Progenitor cell of endocrine pancreas (in vitro differentiated cells): Measurements from ENCODE around the gene DMWD. TPM values are rescaled to one million over a fixed set of nuclear protein-coding genes. Genes with fewer than 3 reads are reported as not detected.
"Not testable (repeated sequence)": the region's sequence is repeated elsewhere in the genome, so short reads cannot be mapped to it uniquely, and the experiment has no call there.

Experiments
- DNase-seq: peaks from one replicate; pipeline ENCODE4 v3.0.0; 2021; ENCODE audit warnings: low spot score; ENCODE audit not compliant: unreplicated experiment
- H3K27ac Mint-ChIP-seq: 2 replicates; pipeline ENCODE4 v1.8.0; 2021; ENCODE audit warnings: mild to moderate bottlenecking, moderate library complexity, mixed read lengths
- H3K27me3 Mint-ChIP-seq: 2 replicates; pipeline ENCODE4 v1.8.0; 2021; ENCODE audit warnings: mixed read lengths
- H3K36me3 Mint-ChIP-seq: 2 replicates; pipeline ENCODE4 v1.8.0; 2022; ENCODE audit warnings: mixed read lengths; ENCODE audit not compliant: insufficient read depth
- H3K4me1 Mint-ChIP-seq: 2 replicates; pipeline ENCODE4 v1.8.0; 2021; ENCODE audit warnings: low read depth, mixed read lengths
- H3K4me3 Mint-ChIP-seq: 2 replicates; pipeline ENCODE4 v1.8.0; 2021; ENCODE audit warnings: low read depth, mild to moderate bottlenecking, moderate library complexity, mixed read lengths
- H3K9me3 Mint-ChIP-seq: 2 replicates; pipeline ENCODE4 v1.8.0; 2021; ENCODE audit warnings: low read depth, mixed read lengths
- CTCF ChIP-seq: fragments of 200-600 bp; sonication (generic); IDR thresholded peaks from one replicate; pipeline ENCODE4 v1.5.0; 2021; ENCODE audit warnings: antibody characterized with exemption, mild to moderate bottlenecking; ENCODE audit not compliant: unreplicated experiment
- total RNA-seq: library from RNA; stranded (reverse); gene quantifications from 2 replicates; pipeline ENCODE4 v1.2.1, GENCODE V29; 2021

The DMWD gene
- total RNA-seq, 1 donor from 2014 or later = 108 TPM

- no peaks in the 10 kb centered on the region for H3K36me3 Mint-ChIP-seq
- H3K4me3 Mint-ChIP-seq = no peak overlapping the region
- H3K27me3 Mint-ChIP-seq = no peaks in the 10 kb centered on the region
- TF ChIP-seq CTCF = no peak
- no peak for DNase-seq
- no peaks in the 10 kb centered on the region for H3K9me3 Mint-ChIP-seq
- H3K27ac Mint-ChIP-seq = no peak overlapping the region
- peaks cover 11% of the 10 kb centered on the region for H3K4me1 Mint-ChIP-seq
Observed at GRCh38 chr19:45753548-45753947, 39.1 kb downstream of the DMWD start.

- Mint-ChIP-seq H3K9me3 (no peaks in the 10 kb centered on the region), H3K36me3 (no peaks in the 10 kb centered on the region), H3K4me3 (no peak overlapping the region), H3K27me3 (peaks cover under 1% of the 10 kb centered on the region), H3K27ac (no peak overlapping the region), H3K4me1 (peaks cover 9% of the 10 kb centered on the region)
- TF ChIP-seq CTCF = no peak
- DNase-seq = no peak
Observed at GRCh38 chr19:45752639-45753038, 40.0 kb downstream of the DMWD start.

GRCh38 chr19:45751483-45751882, 41.2 kb downstream of the DMWD start:
- H3K36me3 Mint-ChIP-seq, H3K27me3 Mint-ChIP-seq, DNase-seq, H3K4me3 Mint-ChIP-seq, H3K4me1 Mint-ChIP-seq, H3K9me3 Mint-ChIP-seq, H3K27ac Mint-ChIP-seq: not testable (repeated sequence)

GRCh38 chr19:45747513-45747912, 45.1 kb downstream of the DMWD start:
- Mint-ChIP-seq H3K9me3 (no peaks in the 10 kb centered on the region), H3K27ac (no peak overlapping the region)

GRCh38 chr19:45746866-45747265, 45.8 kb downstream of the DMWD start:
- H3K9me3 Mint-ChIP-seq = no peaks in the 10 kb centered on the region
- no peak for DNase-seq
- H3K4me1 Mint-ChIP-seq = no peaks in the 10 kb centered on the region
- H3K36me3 Mint-ChIP-seq = no peaks in the 10 kb centered on the region
- H3K27me3 Mint-ChIP-seq = peaks cover 12% of the 10 kb centered on the region
- TF ChIP-seq CTCF = no peak
- H3K27ac Mint-ChIP-seq = no peak overlapping the region
- no peak overlapping the region for H3K4me3 Mint-ChIP-seq

More at GRCh38 chr19:45747513-45747912, 45.1 kb downstream of the DMWD start:
- Mint-ChIP-seq H3K27me3 (peaks cover 12% of the 10 kb centered on the region), H3K4me1 (no peaks in the 10 kb centered on the region), H3K36me3 (no peaks in the 10 kb centered on the region), H3K4me3 (no peak overlapping the region)
- DNase-seq = no peak
- no peak for TF ChIP-seq CTCF

GRCh38 chr19:45745606-45746005, 47.0 kb downstream of the DMWD start:
- Mint-ChIP-seq H3K27ac (no peak overlapping the region), H3K4me1 (no peaks in the 10 kb centered on the region), H3K9me3 (no peaks in the 10 kb centered on the region), H3K27me3 (peaks cover 12% of the 10 kb centered on the region), H3K36me3 (no peaks in the 10 kb centered on the region), H3K4me3 (no peak overlapping the region)
- no peak for TF ChIP-seq CTCF
- no peak for DNase-seq
